Erythroblast (primary cell): ENCODE results near the gene NKX6-2.
"Not testable (repeated sequence)": the region's sequence is repeated elsewhere in the genome, so short reads cannot be mapped to it uniquely, and the experiment has no call there.

Source experiments
- DNase-seq, 2 experiments: peaks; one replicate each; lab custom pipeline; 2025; lab: John Stamatoyannopoulos, UW
- GATA1 ChIP-seq: IDR thresholded peaks from 2 replicates; pipeline ENCODE4 v1.6.1; 2011; ENCODE audit warnings: low read depth, mild to moderate bottlenecking, control low read depth, low read length, moderate library complexity
- POLR2A ChIP-seq: IDR thresholded peaks from 2 replicates; pipeline ENCODE4 v1.6.1; 2011; ENCODE audit warnings: mild to moderate bottlenecking, low read length

The NKX6-2 gene

GRCh38 chr10:132793871-132794849 is 8.2 kb upstream of the NKX6-2 start:
- TF ChIP-seq POLR2A (no peak), GATA1 (no peak)
- DNase-seq, result peak in 1 of 2 experiments; percentile 6

GRCh38 chr10:132793213-132793612 is 7.3 kb upstream of the NKX6-2 start:
- TF ChIP-seq POLR2A (no peak), GATA1 (no peak)
- peak in 1 of 2 experiments; percentile 9 for DNase-seq

- TF ChIP-seq POLR2A (no peak), GATA1 (no peak)
- DNase-seq, result no peak
Measured at GRCh38 chr10:132792796-132793195, 6.8 kb upstream of the NKX6-2 start.

GRCh38 chr10:132792099-132792498 is 6.2 kb upstream of the NKX6-2 start:
- not testable (repeated sequence) for DNase-seq

DNA sequence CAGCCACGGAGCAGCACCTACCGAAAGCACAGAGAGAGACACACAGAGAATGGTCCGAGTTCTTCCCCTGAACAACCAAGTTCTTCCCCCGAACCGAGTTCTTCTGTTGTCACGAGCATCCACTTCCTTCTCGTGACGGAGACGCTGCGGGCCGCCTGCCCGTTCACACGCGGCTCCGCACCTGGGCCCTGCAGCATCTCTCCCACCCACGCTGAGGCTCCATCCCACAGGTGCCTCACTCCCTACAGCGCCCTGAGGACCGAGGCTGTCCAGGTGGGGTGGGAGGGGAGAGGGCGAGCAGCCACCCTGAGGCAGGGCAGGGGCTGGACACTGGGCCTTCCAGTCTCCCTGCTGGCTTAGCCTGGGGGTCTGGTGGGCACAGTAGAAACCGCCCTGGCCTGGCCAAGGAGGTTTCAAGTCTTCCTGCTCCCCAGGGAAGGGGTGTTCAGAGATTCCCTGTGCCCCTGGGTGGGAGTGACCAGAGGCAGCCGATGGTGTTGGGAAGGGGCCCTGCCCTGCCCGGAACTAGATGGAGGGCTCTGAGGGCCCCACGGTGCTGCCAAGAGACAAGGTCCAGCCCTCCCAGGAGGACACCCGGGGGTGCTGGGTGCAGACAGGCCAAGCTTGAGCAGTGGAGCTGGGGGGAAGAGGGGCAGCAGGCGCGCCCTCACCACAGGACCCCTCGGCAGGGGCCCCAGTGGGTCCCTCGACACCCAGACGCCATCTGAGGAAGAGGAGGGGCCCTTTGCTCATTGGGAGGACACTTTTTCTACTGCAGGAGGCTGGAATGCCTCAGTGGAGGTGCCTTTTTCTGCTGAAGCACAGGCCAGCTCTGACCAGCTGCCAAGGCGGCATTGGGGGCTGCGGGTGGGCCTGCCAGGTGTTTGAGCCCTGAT is 5.2 kb upstream of the NKX6-2 start:
- TF ChIP-seq POLR2A, result no peak
- no peak for TF ChIP-seq GATA1
- no peak for DNase-seq

DNA sequence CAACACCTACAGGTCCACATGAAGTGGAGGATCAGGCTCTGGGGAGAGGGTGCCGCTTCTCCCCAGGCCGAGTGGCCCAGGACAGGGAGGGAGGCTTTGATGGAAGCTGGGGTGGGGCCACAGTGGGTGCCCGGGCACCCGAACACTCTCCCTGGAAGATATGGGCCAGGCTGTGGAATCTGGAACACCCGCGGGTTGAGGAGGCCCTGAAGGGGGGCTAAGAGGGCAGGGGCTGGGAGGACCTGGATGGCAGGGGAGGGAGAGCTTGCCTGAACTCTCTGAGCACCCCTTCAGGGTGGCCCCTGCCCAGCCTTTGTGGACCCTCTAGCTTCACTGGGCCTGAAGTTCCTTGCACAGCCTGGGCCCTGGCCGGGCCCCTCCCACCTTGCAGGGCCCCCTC is 4.5 kb upstream of the NKX6-2 start:
- TF ChIP-seq GATA1 (no peak), POLR2A (no peak)
- DNase-seq, result no peak

DNA sequence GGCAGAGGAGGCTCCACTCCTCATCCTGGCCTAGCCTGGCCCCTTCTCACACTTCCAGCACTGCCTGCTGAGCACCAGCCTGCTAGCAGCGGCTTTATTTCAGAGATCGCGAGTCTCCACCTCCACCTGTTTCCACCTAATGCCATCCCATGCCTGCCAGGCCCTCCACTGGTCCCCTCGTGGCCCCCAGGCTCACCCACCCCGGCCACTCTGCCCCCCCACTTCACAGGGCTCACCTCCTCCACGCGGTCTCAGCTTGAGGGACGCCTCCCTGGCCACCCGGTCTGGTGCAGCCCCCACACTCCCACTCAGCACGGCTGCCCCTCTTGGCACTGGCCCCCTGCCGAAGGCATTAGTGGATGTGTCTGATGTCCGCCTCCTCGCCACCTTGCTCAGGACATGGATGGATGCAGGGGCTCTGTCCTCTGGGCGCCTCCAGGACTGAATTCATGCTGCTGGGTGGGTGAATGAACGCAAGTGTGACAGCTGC is 3.8 kb upstream of the NKX6-2 start:
- no peak for TF ChIP-seq POLR2A
- TF ChIP-seq GATA1, result no peak
- DNase-seq, result no peak

DNA sequence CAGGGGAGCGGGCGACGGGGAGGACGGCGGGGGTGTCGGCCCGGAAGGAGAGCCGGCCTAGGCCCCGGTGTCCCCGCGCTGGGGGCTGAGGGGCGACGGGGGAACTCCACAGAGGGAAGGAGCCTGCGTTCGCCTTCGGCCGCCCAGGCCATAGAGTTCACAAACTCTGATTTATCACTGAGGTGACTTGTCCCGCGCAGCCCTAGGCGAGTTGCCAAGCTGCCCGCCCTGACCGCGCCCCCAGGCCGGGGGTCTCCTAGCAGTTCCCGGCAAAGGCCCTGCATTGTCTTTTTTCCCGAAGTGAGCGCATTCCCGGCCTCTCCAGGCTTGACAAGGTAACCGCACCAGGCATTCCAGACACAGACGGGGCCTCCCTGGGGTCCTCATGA is 2.9 kb upstream of the NKX6-2 start:
- TF ChIP-seq POLR2A (no peak), GATA1 (no peak)
- no peak for DNase-seq

GRCh38 chr10:132788180-132788830 is 2.4 kb upstream of the NKX6-2 start:
- TF ChIP-seq POLR2A (no peak), GATA1 (no peak)
- peak; percentile 12 to 30 for DNase-seq

GRCh38 chr10:132787495-132788179 is 1.7 kb upstream of the NKX6-2 start:
- TF ChIP-seq GATA1 (no peak), POLR2A (no peak)
- no peak for DNase-seq

GRCh38 chr10:132786884-132787494 is 1.0 kb upstream of the NKX6-2 start:
- DNase-seq, result no peak
- TF ChIP-seq POLR2A (no peak), GATA1 (no peak)

DNA sequence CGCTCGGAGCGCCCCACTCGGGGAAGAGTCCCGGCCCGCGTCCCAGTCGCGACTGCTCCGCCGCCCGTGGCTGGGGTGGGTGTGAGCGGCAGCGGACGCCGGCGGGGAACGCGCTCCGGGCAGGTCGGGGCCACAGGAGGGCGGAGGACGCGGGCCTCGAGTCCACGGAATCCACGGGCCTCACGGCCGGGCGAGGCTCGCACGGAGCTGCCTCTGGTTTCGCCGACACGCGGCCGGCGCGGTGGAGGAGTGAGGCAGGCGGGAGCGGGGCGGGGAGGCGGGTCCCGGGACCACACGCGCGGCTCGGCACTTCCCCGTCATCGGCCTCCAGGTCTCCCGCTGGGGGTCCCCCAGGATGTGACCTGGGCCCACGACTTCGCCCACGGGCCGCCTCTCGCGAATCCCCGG is 533 bp upstream of the NKX6-2 start:
- TF ChIP-seq GATA1 (no peak), POLR2A (no peak)
- DNase-seq, result no peak
